GM19468 (cell line): Measurements from ENCODE around the gene RNF32.

Experiments
- ATAC-seq: cut with Tn5 transposase; IDR thresholded peaks from one replicate; pipeline ENCODE4 v1.9.1; 2021; ENCODE audit warnings: mild to moderate bottlenecking, moderate library complexity, moderate number of reproducible peaks; ENCODE audit not compliant: unreplicated experiment; ENCODE audit errors: extremely low read depth

The RNF32 gene

GRCh38 chr7:156640257-156640948, at the start of gene RNF32:
Gene RNF32, plus strand, starts transcription at chr7:156640774. Its CDS starts 3,104 bp downstream, at chr7:156643878.
- peak; percentile 64 for ATAC-seq

GRCh38 chr7:156592155-156592884, 48.3 kb upstream of the RNF32 start:
- no peak for ATAC-seq

GRCh38 chr7:156594283-156595080, 46.1 kb upstream of the RNF32 start:
- no peak for ATAC-seq

GRCh38 chr7:156600496-156600895, 40.1 kb upstream of the RNF32 start:
- ATAC-seq, result no peak

- ATAC-seq, result no peak
Measured at GRCh38 chr7:156602283-156602682, 38.3 kb upstream of the RNF32 start.

- ATAC-seq, result no peak
Measured at GRCh38 chr7:156603011-156603410, 37.6 kb upstream of the RNF32 start.

- no peak for ATAC-seq
Measured at GRCh38 chr7:156603629-156604028, 36.9 kb upstream of the RNF32 start.

GRCh38 chr7:156604311-156604710, 36.3 kb upstream of the RNF32 start:
- ATAC-seq, result no peak

GRCh38 chr7:156604836-156605695, 35.5 kb upstream of the RNF32 start:
- no peak for ATAC-seq

GRCh38 chr7:156606135-156606534, 34.4 kb upstream of the RNF32 start:
- ATAC-seq, result no peak

- no peak for ATAC-seq
Measured at GRCh38 chr7:156606691-156607331, 33.8 kb upstream of the RNF32 start.

GRCh38 chr7:156607332-156608172, 33.0 kb upstream of the RNF32 start:
- ATAC-seq, result no peak

GRCh38 chr7:156608173-156608478, 32.4 kb upstream of the RNF32 start:
- ATAC-seq, result no peak

- no peak for ATAC-seq
Measured at GRCh38 chr7:156609010-156609877, 31.3 kb upstream of the RNF32 start.

GRCh38 chr7:156610130-156610529, 30.4 kb upstream of the RNF32 start:
- no peak for ATAC-seq

GRCh38 chr7:156610601-156611000, 30.0 kb upstream of the RNF32 start:
- no peak for ATAC-seq

- no peak for ATAC-seq
Measured at GRCh38 chr7:156611014-156612010, 29.3 kb upstream of the RNF32 start.
